Central memory CD8-positive, alpha-beta T cell (primary cell): ENCODE data around the gene DOP1B.

Experiments used
- ATAC-seq: fragments of 150-1000 bp; cut with Tn5 transposase; replicated peaks from 2 replicates; pipeline ENCODE4 v1.10.0; 2022; ENCODE audit warnings: mild to moderate bottlenecking, moderate FRiP score, moderate number of reproducible peaks; ENCODE audit not compliant: poor library complexity, severe bottlenecking; ENCODE audit errors: extremely low read depth
- DNase-seq, 2 donors: peaks; one replicate each; pipeline ENCODE4 v3.0.0; 2021; ENCODE audit warnings: low spot score in 2 of 2
- H3K27ac Mint-ChIP-seq: one replicate; pipeline ENCODE4 v1.8.0; 2022; ENCODE audit warnings: low read depth, mild to moderate bottlenecking, moderate library complexity, mixed read lengths
- H3K27me3 Mint-ChIP-seq: one replicate; pipeline ENCODE4 v1.8.0; 2022; ENCODE audit warnings: mixed read lengths
- H3K36me3 Mint-ChIP-seq: one replicate; pipeline ENCODE4 v1.8.0; 2022; ENCODE audit warnings: mild to moderate bottlenecking, moderate library complexity, mixed read lengths; ENCODE audit not compliant: insufficient read depth
- H3K4me1 Mint-ChIP-seq: one replicate; pipeline ENCODE4 v1.8.0; 2022; ENCODE audit warnings: mixed read lengths
- H3K4me3 Mint-ChIP-seq: one replicate; pipeline ENCODE4 v1.8.0; 2022; ENCODE audit warnings: mild to moderate bottlenecking, moderate library complexity, mixed read lengths
- H3K9me3 Mint-ChIP-seq: one replicate; pipeline ENCODE4 v1.8.0; 2022; ENCODE audit warnings: mixed read lengths

Gene DOP1B, protein sequence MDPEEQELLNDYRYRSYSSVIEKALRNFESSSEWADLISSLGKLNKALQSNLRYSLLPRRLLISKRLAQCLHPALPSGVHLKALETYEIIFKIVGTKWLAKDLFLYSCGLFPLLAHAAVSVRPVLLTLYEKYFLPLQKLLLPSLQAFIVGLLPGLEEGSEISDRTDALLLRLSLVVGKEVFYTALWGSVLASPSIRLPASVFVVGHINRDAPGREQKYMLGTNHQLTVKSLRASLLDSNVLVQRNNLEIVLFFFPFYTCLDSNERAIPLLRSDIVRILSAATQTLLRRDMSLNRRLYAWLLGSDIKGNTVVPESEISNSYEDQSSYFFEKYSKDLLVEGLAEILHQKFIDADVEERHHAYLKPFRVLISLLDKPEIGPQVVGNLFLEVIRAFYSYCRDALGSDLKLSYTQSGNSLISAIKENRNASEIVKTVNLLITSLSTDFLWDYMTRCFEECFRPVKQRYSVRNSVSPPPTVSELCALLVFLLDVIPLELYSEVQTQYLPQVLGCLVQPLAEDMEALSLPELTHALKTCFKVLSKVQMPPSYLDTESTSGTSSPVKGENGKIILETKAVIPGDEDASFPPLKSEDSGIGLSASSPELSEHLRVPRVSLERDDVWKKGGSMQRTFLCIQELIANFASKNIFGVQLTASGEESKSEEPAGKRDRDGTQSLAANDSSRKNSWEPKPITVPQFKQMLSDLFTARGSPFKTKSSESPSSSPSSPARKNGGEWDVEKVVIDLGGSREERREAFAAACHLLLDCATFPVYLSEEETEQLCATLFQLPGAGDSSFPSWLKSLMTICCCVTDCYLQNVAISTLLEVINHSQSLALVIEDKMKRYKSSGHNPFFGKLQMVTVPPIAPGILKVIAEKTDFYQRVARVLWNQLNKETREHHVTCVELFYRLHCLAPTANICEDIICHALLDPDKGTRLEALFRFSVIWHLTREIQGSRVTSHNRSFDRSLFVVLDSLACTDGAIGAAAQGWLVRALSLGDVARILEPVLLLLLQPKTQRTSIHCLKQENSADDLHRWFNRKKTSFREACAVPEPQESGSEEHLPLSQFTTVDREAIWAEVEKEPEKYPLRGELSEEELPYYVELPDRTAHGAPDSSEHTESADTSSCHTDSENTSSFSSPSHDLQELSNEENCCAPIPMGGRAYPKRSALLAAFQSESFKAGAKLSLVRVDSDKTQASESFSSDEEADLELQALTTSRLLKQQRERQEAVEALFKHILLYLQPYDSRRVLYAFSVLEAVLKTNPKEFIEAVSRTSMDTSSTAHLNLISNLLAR (N-terminal part only)

DNA sequence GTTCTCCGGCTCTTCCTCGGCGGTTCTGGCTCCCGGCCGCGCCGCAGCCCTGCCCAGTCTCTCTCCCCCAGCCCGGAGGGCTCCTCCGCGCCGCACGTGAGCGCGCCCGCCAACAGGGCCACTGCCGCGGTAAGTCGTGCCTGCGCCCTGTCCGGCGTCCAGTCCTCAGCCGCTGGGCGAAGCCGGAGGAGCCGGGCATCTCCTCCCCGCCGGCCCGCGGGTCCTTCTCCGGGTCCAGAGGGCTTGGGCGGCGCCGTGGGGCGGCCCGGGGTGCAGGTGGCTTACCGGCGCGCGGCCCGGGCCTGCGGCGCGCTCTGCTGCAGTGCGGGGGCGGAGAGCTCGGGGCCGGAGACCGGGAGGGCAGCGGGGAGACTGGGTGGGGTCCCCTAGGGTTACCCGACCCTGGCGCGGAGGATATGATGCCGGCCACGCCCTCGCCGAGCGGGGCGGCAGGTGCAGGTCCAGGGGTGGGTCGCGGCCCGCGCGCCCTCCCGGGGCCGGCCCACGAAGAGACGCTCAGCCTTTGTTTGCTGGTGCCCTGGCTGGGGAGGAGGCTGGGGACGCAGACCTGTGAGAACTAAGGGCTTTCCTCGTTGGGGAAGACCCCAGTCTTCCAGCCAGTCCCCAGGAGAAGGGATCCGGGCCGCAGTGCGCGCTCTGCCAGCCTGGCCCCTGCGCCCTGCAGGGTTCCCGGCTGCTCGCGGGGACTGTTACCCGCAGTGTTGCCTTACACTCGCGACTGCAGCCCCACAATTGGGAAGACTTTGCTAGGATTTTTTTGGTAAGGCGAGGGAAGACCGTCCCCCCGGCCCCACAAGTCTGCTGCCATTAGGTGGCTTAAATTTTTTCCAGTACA is at the start of gene DOP1B:
Gene DOP1B, plus strand, starts transcription at position 10 of the 856 bp plus-strand sequence. CDS start 7,910 bp downstream, outside the sequence.
- peaks cover 5% of the 10 kb centered on the region for H3K36me3 Mint-ChIP-seq
- no peak for ATAC-seq
- no peaks in the 10 kb centered on the region for H3K9me3 Mint-ChIP-seq
- no peak within 1 kb of the TSS for H3K27ac Mint-ChIP-seq
- H3K4me1 Mint-ChIP-seq = peaks cover 25% of the 10 kb centered on the region
- peak within 1 kb of the TSS; percentile 79 for H3K4me3 Mint-ChIP-seq
- no peak for DNase-seq
- no peaks in the 10 kb centered on the region for H3K27me3 Mint-ChIP-seq

DNA sequence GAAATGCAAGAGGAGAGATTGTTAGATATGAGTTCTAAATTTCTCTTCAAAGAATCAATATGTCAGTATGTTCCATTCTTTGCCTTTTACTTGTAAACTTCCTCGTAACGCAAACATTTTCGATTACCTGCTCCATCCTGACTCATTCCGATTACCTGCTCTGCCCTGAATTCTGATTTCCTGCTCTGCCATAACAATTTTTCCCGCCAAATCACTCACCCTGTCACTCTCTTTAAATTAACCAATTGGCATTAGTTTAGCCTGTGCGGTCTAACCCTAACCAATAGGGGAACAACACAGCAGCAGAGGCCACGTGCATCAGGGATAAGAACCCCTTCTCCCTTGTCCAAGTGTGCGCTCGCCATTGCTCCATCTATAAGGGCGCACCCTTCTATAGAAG is 46.8 kb upstream of the DOP1B start:
- peaks cover 36% of the 10 kb centered on the region for H3K27me3 Mint-ChIP-seq
- peaks cover 16% of the 10 kb centered on the region for H3K4me1 Mint-ChIP-seq
- ATAC-seq (no peak), DNase-seq (no peak)
- H3K9me3 Mint-ChIP-seq = no peaks in the 10 kb centered on the region
- H3K36me3 Mint-ChIP-seq = peaks cover 14% of the 10 kb centered on the region
- H3K27ac Mint-ChIP-seq = no peak overlapping the region
- no peak overlapping the region for H3K4me3 Mint-ChIP-seq

DNA sequence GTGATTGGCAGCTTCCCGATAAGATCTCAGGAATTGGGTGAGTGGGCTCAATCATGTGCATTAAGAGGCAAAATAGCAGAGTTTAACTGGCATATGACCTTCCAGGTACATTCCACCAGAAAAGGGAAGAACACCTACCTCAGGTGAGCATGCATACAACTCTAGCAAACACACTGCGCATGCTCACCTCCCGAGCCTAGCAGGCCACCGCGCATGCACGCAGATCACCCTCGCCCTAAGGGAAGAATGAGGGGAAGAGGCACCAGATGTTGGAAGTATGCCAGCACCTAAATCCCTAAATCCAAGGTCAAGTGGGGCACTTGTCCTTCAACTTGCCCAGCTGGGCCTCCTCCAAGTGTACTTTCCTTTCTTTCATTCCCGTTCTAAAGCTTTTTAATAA is 45.4 kb upstream of the DOP1B start:
- no peak for ATAC-seq
- Mint-ChIP-seq H3K4me3 (no peak overlapping the region), H3K36me3 (peaks cover 14% of the 10 kb centered on the region)

DNA sequence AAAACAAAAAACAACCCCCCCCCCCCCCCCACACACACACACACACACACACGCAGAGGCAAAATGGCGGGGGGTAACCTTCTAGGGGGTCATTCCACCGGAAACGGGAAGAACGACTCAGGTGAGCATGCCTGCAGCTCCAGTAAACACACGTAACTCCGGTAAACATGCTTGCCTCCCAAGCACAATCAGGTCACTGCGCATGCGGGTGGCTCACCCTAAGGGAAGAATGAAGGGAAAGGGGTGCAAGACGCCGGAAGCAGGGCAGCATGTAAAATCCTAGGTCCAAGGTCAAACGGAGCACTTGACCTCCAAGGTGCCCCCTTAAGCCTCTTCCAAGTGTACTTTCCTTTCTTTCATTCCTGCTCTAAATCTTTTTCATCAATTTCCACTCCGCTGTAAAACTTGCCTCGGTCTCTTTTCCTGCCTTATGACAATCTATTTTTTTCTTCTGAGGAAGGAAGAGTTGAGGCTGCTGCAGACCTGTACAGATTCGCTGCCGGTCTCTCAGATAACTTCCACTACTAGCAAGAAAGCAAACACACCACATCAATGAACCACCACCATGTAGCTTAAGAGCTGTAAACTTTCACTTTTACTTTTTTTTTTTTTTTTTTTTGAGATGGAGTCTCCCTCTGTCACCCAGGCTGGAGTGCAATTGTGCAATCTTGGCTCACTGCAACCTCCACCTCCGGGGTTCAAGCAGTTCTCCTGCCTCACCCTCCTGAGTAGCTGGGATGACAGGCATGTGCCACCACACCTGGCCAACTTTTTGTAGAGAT is 42.8 kb upstream of the DOP1B start:
- Mint-ChIP-seq H3K4me1 (peaks cover 16% of the 10 kb centered on the region), H3K27me3 (no peaks in the 10 kb centered on the region), H3K27ac (peak overlapping the region; percentile 82), H3K9me3 (no peaks in the 10 kb centered on the region), H3K36me3 (peaks cover 14% of the 10 kb centered on the region), H3K4me3 (peak overlapping the region; percentile 78)
- peak; percentile 37 to 57 for DNase-seq
- peak; percentile 92 for ATAC-seq

More for the DNA sequence above, 45.4 kb upstream of the DOP1B start:
- no peak for DNase-seq
- Mint-ChIP-seq H3K27me3 (peaks cover 22% of the 10 kb centered on the region), H3K27ac (no peak overlapping the region), H3K9me3 (no peaks in the 10 kb centered on the region), H3K4me1 (peaks cover 16% of the 10 kb centered on the region)

DNA sequence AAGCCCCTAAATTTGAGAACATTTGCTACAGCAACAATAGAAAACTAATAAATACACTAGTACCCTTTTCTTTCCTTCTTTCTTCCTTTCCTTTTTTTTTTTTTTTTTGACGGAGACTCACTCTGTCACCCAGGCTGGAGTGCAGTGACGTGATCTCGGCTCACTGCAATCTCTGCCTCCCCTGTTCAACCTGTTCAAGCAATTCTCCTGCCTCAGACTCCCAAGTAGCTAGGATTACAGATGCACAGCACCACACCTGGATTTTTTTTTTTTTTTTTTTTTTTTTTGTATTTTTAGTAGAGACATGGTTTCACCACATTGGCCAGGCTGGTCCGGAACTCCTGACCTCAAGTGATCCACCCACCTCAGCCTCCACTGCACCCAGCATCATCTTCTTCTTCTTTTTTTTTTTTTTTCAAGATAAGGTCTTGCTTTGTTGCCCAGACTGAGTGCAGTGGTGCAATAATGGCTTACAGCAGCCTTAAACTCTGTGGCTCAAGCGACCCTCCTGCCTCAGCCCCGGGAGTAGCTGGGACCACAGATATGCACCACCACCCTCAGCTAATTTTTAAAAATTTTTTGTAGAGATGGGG is 41.4 kb upstream of the DOP1B start:
- peak overlapping the region; percentile 29 for H3K27ac Mint-ChIP-seq

DNA sequence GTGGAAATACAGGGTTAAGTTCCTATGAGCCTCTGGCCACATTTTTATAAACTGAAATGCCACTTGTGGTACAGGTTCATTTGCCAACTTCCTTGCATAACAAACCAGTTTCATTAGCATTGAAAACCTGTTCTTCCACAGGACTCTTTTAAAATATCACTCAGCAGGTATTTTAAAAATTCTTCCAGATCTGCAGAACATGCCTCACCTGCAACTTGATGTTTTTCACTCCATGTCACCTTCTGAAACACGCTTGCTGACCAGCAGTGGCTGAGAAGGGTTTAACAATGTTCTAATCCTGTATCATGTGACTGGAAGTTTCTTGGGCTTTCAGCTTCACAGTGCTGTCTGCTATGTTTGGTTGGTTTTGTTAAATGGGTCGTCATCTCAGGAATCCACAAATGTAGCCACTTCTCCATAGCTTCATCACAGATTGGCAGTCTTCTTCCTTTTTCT is 39.3 kb upstream of the DOP1B start:
- no peaks in the 10 kb centered on the region for H3K9me3 Mint-ChIP-seq
- H3K4me1 Mint-ChIP-seq = peaks cover 14% of the 10 kb centered on the region
- DNase-seq = no peak
- no peak overlapping the region for H3K27ac Mint-ChIP-seq
- H3K4me3 Mint-ChIP-seq = no peak overlapping the region
- H3K27me3 Mint-ChIP-seq = no peaks in the 10 kb centered on the region
- H3K36me3 Mint-ChIP-seq = peaks cover 14% of the 10 kb centered on the region
- ATAC-seq = no peak

More for the DNA sequence above, 41.4 kb upstream of the DOP1B start:
- DNase-seq (no peak), ATAC-seq (no peak)
- Mint-ChIP-seq H3K4me1 (peaks cover 16% of the 10 kb centered on the region), H3K27me3 (no peaks in the 10 kb centered on the region), H3K36me3 (peaks cover 14% of the 10 kb centered on the region), H3K4me3 (no peak overlapping the region), H3K9me3 (no peaks in the 10 kb centered on the region)

DNA sequence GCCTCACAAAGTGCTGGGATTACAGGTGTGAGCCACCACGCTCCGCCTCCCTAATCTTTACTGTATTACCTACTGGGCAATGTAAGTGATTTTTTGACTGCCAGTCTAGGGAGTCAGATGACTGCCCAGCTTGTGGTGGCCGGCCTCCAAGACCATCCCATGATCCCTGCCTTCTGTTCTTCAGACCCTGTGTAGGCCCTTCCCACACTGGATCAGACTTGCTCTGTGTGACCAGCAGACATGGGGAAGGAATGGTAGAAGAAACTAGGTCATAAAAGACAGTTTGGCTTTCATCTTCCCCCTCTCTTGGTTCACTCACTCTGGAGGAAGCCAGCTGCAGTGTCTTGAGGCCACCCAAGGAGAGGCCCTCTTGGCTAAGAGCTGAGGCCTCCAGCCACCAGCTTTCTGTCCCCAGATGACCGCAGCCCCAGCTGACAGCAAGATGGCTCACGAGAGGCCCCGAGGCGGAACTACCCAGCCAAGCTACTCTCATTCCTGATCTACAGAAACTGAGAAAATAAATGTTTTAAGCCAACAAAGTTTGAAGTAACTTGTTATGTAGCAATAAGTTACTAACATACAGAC is 36.2 kb upstream of the DOP1B start:
- Mint-ChIP-seq H3K27me3 (no peaks in the 10 kb centered on the region), H3K4me1 (peaks cover 5% of the 10 kb centered on the region)

DNA sequence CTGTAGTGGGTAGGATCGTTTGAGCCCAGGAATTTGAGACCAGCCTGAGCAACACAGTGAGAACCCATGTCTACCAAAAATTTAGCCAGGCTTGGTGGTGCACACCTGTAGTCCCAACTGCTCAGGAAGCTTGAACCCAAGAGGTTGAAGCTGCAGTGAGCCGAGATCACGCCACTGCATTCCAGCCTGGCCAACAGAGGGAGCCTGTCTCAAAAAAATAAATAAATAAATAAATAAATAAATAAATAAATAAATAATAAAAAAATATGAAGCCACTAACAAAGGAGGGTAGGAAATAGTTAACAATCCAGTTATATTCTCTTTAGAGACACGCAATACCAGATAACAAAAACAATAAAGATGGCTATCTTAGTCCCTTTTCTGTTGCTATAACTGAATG is 33.6 kb upstream of the DOP1B start:
- Mint-ChIP-seq H3K9me3 (no peaks in the 10 kb centered on the region), H3K4me3 (no peak overlapping the region), H3K36me3 (no peaks in the 10 kb centered on the region), H3K4me1 (peaks cover 8% of the 10 kb centered on the region), H3K27ac (no peak overlapping the region), H3K27me3 (no peaks in the 10 kb centered on the region)
- ATAC-seq (no peak), DNase-seq (no peak)

More for the DNA sequence above, 36.2 kb upstream of the DOP1B start:
- DNase-seq (no peak), ATAC-seq (no peak)
- Mint-ChIP-seq H3K4me3 (no peak overlapping the region), H3K9me3 (no peaks in the 10 kb centered on the region), H3K27ac (no peak overlapping the region), H3K36me3 (no peaks in the 10 kb centered on the region)

DNA sequence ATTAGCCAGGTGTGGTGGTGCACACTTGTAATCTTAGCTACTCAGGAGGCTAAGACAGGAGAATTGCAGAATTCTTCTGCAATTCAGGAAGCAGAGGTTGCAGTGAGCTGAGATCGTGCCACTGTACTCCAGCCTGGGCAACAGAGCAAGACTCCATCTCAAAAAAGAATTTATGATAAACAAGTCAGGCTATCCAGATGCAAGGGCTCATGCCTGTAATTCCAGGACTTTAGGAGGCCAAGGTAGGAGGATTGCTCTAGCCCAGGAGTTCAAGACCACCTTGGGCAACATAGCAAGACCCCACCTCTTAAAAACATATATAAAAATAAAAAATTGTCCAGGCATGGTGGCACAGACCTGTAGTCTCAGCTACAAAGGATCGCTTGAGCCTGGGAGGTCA is 32.2 kb upstream of the DOP1B start:
- peaks cover under 1% of the 10 kb centered on the region for H3K36me3 Mint-ChIP-seq
- DNase-seq = no peak
- ATAC-seq = no peak
- H3K27ac Mint-ChIP-seq = no peak overlapping the region
- H3K4me3 Mint-ChIP-seq = no peak overlapping the region
- H3K4me1 Mint-ChIP-seq = peaks cover 8% of the 10 kb centered on the region
- H3K27me3 Mint-ChIP-seq = no peaks in the 10 kb centered on the region
- H3K9me3 Mint-ChIP-seq = no peaks in the 10 kb centered on the region

DNA sequence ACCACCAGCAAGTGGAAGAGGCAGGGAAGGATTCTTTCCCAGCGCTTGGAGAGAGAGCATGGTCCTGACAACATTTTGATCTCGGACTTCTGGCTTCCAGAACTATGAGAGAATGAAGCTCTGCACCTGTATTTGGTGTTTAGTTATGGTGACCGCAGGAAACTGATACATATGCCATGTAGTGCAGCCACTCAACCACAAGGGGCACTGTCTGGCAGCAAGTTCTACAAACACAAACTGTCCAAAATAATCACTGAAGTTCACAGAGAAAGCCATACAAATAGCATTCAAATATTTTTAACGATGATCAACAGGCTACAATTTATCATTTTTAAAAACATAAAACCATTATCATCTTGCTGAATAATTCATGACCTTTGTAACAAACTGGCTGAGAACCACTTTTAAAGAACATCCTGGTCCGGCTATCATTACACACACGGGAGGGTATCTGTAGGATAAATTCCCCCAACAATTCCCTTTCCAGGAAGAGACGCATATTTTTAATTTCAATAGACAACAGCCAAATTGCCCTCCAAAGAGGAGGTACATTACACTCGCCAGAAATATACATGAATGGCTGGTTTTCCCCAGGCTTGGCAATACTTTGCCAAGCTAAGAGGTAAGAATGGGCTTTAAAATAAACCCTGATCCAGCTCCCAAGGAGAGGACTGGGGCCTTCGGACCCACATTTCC is 31.0 kb upstream of the DOP1B start:
- no peak overlapping the region for H3K27ac Mint-ChIP-seq

More for the DNA sequence above, 31.0 kb upstream of the DOP1B start:
- peak in 1 of 2 donors; percentile 21 for DNase-seq
- no peaks in the 10 kb centered on the region for H3K9me3 Mint-ChIP-seq
- peaks cover 3% of the 10 kb centered on the region for H3K36me3 Mint-ChIP-seq
- peak; percentile 41 for ATAC-seq
- peaks cover 14% of the 10 kb centered on the region for H3K4me1 Mint-ChIP-seq
- no peak overlapping the region for H3K4me3 Mint-ChIP-seq
- H3K27me3 Mint-ChIP-seq = no peaks in the 10 kb centered on the region
